GM19372 (cell line): ENCODE results near the gene RAC2.
A peak's percentile ranks its signal among the peaks of the same experiment; 100 is the strongest.
"Not testable (repeated sequence)": the region's sequence is repeated elsewhere in the genome, so short reads cannot be mapped to it uniquely, and the experiment has no call there.

Source experiments
- ATAC-seq: cut with Tn5 transposase; IDR thresholded peaks from one replicate; pipeline ENCODE4 v1.9.1; 2021; ENCODE audit warnings: mild to moderate bottlenecking, low read depth, moderate library complexity; ENCODE audit not compliant: unreplicated experiment

Gene RAC2

DNA sequence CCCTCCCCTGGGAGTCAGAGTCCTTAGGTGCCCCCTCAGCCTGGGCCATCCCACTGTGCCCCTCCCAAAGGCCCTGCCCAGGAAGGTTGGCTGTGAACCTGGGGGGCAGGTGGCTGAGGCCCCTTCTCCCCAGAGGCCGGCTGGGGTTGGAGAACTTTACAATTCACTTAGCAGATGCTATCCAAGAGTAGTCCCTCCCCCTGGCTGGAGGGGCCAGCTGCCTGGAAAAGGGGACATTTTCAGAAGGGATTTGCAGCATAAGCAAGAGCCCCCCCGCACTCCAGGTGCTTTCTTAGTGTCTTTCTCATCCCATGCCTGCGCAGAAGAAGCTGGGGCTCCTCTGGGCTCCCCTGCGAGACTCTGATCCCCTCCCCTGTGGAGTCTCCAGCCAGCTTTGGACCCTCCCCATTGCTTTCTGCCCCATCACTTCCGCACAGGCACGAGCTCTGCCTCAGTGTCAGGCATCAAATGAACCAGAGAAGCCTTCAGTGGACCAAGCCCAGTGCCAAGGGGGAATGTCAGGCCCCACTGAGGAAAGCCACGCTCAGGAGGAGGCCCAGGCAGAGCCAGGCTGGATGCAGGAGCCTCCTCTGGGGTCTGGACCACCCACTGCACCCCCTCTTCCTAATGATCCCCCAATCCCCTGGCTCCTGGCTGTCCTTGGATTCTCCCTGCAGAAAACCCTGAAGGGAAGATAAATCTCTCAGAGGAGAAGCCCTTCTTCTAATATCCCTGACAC lies 35.5 kb downstream of the RAC2 start:
- ATAC-seq, result no peak

DNA sequence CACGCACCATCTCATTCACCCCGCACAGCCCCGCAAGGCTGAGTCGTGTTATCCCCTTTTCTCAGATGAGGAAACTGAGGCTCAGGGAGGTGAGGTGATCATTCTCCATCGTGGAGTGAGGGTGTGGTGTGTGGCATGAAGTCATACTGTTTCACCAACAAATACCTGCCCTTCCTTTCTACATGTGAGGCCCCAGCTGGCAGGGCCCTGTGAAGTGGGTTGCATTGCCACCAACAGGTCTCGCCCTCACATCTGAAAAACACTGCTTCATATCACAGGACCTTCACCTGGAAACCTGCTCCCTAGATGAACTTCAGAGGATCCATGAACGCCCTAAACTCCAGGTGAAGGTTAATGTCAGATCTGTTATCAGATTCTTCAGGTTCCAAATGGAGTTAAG lies 36.1 kb downstream of the RAC2 start:
- ATAC-seq, result no peak

DNA sequence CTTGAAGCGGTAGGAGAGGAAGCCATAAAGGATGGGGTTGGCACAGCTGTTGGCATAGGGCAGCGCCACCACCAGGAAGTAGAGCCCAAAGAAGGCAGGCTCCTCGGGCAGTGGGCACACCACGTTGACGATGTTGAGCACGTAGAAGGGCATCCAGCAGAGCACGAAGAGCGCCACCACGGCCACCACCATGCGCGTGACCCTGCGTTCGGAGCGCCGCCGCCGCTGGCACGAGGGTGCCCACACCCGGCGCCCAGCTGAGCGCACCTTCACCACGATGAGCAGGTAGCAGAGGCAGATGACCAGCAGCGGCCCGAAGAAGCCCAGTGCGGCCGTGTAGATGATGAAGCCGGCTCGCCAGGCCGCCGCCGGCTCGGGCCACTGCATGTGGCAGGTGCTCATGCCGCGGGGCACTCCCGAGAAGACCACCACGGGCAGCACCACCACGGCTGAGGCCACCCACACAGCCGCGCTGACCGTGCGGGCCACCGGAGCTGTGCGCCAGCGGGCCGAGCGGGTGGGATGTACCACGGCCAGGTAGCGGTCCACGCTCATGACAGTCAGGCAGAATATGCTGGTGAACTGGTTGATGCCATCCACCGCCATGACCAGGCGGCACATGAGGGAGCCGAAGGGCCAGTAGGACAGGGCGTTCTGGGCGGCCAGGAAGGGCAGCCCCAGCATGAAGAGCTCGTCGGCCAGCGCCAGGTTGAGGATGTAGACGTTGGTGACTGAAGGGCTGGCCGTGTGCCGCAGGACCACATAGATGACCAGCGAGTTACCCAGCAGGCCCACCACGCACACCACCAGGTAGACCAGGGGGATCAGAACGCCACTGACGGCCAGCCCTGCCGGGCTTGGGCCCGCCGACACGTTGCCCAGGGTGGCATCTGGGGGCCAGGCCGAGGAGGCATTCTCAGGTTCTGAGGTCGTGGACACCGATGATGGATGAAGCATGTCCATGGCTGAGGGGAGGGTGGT lies 36.9 kb downstream of the RAC2 start:
- ATAC-seq, result no peak

DNA sequence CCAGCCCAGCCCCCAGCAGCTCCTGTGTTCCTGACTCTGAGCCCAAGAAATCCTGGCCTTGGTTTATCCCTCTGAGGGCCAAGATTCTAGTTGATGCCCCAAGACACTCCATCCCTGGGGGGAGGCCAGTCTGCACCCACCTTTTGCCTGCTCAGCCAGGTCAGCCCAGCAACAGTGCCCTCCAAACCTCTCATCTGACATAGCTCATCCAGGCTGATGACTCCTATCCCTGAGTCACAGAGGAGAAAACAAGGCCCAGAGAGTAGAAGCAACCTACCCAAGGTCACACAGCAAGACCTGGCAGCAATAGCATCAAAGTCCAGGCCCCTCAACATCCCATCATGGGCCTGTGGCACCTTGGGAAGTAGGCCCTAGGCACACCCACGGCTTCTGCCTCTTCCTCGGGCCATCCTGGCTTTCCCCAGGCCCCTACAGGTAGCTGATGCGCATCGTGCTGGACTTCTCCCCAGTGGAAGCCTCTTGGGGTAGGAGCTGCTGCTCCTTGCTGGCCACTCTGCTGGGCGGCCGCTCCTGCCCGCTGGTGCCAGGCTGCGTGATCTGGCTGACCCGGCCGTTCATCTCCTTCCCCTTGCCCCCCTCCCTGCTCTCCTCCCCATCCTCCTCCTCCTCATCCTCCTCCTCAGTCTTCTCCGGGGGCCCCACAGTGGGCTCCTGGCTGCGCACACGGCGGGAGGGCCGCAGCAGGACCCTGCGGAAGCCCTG lies 37.8 kb downstream of the RAC2 start:
- no peak for ATAC-seq

DNA sequence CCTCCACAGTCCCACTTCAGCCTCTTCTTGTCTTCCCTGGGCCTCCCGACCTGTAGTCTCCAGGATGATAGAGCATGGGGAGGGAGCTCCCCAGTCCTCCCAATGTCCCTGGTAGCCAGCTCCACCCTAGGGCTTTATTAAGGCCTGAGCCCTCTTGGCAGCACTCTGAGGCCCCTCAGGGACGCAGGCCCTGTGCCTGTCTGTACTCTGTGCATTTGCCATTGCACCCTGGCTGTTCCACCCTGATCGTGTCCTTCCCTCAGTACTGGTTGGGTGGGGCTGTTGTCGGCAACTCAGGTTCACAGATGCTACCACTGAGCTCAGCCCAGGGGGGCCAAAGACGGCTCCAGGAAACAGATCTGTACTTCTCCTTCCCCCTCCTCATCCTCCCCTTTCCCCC lies 39.0 kb downstream of the RAC2 start:
- no peak for ATAC-seq

DNA sequence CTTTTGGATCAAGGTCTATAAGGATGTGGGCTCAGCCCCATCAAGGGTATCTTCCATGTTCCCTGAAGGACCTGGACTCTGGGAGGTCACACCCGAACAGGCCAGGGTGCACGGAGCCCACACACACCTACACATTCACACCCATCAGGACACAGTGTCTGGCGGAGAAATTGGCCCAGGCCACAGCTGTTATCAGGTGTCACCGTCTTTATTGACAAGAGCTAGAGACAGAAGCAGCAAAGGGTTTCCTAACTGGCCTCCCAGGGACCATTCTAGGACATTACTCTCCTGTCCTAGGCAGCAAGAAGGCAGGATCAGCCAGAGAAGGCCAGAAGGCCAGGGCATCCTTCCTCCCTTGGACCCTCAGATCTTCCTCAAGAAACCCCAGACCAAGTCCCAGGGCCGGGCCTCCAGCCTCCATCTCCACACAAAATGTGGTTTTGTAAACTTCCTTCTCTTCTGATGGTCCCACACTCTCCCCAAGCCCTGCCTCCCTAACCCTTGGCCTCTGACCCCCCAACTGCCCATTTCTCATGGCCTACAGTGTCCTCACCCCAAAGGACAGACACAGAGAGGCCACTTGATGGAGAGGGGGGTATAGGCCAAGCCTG lies 39.9 kb downstream of the RAC2 start:
- no peak for ATAC-seq

DNA sequence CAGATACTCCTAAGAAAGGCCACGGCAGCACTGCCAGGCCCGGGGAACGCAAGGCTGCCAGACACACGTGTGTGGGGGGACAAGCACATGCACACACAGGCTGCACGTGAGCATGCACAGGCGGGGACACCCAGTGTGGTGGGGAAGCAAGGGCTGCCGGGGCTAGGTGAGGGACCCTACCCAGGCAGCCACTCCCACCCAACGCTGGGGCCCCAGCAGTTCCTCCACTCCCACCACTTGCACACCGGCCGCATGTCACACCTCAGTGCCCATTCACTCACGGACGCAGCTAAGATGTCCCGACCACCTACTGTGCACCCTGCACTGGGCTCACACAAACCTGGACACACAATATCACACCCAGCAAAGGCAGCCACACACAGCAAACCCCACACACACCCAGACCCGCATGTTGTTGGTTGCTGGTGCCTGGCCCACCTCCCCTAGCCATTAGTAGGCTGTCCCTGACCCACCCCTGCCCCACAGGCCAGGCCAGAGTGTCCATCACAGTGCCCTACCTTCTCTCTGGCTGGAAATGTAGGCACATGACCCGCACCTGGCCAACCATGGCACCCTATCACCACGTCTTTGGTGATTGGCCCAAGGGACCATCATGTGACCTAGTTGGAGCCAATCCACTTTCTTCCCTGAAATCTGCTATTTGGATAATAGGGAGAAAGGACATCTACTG lies 40.6 kb downstream of the RAC2 start:
- no peak for ATAC-seq

DNA sequence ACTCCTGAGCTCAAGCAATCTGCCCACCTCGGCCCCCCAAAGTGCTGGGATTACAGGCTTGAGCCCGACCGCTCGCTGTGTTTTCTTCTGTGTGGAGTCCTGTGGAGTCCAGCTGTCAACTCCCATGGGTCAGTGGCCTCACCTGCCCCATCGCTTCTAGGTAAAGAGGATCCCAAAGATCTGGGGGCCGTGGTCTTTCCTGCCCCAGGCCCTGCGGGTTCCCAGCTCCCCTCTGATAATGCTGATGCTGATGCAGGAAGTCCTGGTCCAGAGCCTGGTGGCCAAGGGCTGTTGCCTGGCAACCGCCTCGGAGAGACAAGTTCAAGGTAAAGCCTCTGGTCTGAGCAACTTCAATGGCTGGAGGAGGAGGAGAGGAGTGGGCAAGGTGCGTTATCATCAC lies 41.4 kb downstream of the RAC2 start:
- ATAC-seq, result no peak

DNA sequence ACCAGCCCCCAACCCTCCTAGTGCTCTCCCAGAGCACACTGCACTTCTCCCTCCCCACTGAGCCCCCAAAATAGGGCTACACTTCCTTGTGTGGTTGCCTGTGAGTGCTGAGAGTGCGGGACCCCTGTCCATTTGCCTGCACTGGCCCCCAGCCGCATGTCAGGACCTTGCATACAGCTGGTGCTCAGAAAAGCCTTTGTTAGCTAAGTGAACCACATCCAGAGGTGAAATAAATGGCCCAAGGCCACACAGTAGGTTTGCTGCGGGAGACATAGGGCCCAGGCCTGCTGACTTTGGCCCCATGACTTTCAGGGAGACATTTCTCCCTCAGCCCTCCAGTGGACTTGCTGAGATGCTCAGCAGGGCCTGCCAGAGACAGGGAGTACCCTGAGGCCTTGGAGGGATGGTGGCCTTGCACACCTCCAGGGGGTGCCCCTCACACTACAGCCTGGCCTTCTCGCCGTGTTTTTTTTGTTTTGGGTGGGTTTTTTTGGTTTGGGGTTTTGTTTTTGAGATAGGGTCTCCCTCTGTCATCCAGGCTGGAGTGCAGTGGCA lies 42.0 kb downstream of the RAC2 start:
- ATAC-seq, result no peak

DNA sequence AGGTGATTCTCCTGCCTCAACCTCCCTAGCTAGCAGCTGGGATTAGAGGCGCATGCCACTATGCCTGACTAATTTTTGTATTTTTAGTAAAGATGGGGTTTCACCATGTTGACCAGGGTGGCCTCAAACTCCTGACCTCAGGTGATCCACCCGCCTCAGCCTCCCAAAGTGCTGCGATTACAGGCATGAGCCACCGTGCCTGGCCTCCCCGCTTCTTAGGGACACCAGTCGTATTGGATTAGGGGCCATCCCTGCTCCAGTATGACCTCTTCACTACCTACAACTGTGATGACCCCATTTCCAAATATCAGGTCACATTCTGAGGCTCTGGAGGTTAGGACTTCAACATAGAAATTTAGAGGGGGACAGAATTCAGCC lies 42.6 kb downstream of the RAC2 start:
- ATAC-seq, result not testable (repeated sequence)

DNA sequence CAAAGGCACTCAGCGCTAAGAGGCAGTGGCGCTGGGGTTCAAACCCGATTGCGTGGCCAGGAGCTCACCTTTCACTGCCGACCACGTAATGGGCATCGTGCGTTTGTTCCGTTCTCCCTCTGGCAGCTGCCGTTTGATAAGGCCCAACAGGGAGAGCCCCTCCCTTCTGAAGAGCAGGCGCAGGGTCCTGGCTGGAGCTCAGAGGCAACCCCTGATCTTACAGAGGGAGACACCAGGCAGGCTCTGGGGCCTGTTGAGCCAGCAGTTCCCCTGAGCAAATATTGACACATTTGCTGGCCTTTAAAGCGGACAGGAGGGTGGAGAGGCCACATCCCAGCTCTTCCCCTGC lies 44.3 kb downstream of the RAC2 start:
- ATAC-seq, result no peak

DNA sequence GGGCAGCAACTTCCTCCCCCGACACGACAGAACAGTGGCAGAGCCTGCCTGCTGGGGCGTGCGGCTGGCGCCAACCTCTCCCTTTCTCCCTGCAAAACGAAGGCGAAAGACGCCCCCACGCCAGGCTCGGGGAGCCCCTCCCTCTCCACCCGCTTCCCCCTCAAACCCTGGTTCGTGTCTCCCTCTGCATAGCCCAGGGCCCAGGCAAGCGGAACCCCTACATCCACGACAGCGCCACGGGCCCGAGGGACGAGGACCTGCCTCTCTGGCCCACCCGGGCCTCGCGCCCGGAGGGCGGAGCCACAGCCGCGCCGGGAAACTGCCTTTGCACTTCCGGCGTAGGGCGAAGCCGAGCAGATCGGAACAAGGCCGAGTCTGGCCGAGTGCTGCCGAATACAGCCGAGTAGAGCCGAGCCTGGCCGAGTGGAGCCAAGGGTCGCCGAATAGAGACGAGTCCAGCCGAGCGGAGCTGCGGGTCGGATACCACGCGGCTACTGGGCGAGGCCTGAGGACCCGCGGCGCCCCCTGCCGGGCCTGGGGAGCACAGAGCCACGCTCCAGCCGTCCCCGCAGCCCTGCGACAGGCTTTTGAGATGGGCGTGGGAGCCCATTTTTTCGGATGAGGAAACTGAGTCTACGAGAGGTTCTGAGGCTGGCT lies 44.8 kb downstream of the RAC2 start:
- peak; percentile 90 for ATAC-seq

DNA sequence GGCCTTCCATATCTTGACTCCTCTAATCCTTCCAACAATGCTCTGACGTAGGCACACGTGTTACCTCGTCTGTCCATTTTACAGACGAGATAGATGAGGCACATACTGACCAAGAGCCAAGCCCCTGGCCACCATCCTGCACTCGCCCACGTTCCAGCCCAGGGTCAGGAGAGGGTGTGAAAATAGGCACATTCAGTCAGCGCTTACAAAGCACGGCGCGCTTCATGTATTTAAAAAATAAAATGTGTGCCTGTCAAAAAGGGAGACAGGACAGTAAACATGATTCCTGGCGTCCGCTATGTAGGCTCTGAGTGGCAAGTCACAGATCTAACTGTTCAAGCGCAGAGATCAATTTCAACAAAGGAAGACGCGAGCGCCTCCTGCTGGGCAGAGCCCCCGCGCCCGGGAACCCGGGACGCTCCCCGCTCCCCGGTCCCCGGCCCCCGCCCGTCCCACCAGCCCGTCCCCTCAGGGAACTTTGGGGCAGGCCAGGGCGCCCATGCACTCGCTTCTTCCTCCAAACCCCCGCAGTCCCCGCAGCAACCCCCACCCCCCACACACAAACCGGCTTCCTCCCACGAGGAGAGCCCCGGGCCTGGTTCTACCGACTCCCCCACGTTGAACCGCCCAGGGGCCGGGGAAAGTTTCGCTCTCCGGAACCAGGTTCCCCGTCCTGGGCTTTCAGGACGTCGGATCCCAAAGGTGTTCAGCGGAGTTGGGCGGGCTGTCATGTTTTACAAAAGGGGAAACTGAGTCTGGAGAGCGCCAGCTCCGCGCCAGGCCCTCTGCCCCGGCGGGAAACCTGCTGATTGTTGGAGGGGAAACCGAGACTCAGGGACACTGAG lies 45.6 kb downstream of the RAC2 start:
- ATAC-seq, result no peak

DNA sequence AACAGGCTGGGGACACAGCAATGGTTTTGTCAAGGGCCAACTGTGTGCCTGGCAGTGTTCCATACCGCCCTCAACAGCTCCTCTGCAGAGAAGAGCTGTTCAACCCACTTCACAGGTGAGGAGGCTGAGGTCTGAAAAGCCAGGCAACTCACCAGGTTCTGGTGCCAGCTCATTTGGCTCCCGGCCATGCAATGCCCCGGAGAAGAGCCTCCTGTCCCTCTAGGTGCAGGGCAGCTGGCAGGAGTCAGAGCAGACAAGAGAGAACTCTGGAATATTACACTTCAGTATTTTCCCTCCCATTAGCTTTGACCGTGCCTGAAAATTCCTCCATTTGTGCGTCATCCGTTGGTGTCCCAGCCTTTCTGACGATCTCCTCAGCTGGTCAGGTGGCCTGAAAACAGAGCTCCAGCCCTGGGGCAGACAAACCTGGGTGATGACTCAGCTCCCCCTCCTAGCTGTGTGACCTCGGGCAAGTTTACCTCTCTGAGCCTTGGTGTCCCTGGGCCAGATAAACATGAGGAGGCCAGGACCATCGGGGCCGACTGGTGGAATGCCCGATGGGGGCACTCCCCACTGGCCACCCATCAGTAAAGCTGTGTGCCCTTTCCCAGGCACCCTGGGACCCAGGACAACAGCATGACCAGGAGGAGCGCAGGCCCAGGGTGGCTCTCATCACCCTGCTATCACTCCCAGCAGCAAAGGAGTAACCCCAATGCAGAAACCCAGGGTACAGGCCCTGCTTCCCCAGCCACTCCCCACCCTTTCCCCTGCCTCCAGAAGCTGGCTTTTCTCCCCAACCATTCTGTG lies 46.4 kb downstream of the RAC2 start:
- ATAC-seq, result no peak

DNA sequence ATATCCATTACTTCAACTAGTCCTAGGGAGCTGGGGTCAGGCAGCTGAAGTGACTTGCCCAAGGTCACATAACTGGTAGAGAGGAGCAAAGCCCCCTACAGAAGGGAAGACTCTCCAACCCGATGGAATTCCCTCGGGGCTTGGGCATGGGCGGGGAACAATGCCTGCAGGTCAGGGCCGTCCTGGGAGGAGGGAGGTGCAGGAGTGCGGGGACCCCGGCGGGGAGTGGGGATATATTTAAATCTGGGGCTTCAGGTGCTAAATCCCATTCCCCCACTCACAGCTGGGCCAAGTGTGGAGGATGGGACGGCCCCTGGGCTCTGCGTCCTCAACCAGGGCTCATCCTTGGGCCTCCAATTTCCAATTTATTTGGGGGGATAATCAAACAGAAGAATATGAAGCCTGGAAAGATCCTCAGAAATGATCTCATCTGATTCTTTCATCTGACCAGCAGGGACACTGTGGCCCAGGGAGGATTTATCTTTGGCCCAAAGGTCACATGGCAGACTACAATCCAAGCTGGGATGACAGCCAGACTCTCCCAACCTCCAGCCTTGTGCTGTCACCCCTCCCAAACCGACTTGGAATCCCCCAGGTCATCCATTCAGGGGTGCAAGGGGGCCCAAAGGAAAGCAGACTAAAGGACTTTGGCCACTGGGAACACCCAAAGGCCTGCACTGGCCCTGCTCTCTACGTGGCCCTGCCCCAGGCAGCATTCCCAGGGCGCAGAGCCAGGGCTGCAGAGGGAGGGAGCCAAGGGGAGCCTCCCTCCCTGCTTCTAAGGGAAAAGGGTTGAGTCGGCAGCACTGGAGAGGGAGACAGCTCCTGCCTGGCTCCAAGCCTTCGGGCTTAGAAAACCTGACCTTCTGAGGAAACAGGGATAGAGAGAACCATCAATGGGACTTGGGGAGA lies 47.3 kb downstream of the RAC2 start:
- no peak for ATAC-seq

DNA sequence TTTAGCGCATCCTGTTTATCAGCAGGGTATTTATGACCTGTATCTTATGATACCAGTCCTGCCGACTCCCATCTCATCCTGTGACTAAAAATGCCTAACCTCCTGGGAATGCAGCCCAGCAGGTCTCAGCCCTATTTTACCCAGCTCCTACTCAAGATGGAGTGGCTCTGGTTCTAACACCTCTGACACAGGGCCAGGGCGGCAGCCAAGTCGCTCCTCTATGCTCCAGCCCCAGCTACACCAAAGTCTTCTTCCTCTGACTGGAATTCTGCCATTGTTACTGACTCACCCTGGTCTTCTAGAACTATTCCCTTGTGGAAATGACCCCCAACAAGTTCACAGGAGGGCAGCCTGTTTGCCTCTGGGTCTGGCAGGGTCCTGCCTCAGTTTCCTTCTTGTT lies 48.1 kb downstream of the RAC2 start:
- ATAC-seq, result no peak

DNA sequence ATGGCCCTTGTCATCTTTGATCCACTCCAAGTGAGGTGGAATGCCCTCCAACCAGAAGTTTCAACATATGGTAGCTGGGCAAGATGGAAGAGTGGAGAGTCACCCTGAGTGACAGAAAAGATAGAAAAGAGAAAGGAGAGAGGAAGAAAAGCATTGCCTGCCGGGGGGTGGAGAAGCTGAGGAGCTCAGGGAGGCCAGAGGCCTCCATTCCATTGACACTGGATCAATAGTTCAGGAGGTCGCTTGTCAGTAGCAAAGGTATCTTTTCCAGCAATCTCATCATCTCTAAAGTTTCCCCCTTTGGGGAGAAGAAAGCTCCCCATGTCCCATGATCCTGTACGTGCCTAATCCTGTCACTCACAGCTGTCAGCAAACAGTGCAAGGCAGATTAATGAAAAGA lies 49.3 kb downstream of the RAC2 start:
- ATAC-seq, result no peak
